ENCODE measurements around the gene TENT4B. TPM values are rescaled to one million over a fixed set of nuclear protein-coding genes. Genes with fewer than 3 reads are reported as not detected.

Gene TENT4B
- total RNA-seq, 1 donor from 2014 or later, result 7.1 TPM

DNA sequence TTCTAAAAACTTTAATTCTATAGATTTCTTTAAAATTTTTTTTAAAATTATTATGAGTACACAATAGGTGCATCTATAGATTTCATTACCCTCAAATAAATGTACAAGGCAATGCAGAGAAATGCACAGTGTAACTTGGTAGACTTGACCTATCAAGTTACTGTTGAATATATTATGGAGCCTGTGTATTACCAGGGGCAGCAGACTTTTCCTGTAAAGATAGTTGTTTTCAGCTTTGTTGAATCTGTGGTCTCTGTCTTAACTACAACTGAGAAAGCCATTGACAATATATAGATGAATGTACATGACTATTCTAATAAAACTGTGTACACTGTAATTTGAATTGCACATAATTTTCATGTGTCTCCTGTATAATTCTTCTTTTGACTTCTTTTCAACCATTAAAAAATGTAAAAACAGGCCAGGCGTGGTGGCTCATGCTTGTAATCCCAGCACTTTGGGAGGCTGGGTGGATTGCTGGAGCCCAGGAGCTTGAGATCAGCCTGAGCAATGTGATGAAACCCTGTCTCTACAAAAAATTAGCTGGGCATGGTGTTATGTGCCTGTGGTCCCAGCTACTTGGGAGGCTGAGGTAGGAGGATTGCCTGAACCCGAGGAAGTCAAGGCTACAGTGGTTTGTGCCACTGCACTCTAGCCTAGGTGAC, 39.4 kb downstream of the TENT4B start:
- no peak for DNase-seq (ENCODE audit: low spot score)
- no peaks in the 10 kb centered on the region for H3K4me1 Mint-ChIP-seq (ENCODE audit: unreplicated experiment)
- H3K27me3 Mint-ChIP-seq (ENCODE audit: unreplicated experiment), result peaks cover 2% of the 10 kb centered on the region
- TF ChIP-seq, protein P1, sequence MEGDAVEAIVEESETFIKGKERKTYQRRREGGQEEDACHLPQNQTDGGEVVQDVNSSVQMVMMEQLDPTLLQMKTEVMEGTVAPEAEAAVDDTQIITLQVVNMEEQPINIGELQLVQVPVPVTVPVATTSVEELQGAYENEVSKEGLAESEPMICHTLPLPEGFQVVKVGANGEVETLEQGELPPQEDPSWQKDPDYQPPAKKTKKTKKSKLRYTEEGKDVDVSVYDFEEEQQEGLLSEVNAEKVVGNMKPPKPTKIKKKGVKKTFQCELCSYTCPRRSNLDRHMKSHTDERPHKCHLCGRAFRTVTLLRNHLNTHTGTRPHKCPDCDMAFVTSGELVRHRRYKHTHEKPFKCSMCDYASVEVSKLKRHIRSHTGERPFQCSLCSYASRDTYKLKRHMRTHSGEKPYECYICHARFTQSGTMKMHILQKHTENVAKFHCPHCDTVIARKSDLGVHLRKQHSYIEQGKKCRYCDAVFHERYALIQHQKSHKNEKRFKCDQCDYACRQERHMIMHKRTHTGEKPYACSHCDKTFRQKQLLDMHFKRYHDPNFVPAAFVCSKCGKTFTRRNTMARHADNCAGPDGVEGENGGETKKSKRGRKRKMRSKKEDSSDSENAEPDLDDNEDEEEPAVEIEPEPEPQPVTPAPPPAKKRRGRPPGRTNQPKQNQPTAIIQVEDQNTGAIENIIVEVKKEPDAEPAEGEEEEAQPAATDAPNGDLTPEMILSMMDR (IDR thresholded peaks at IDR 0.05; ENCODE audit: unreplicated experiment), result no peak
- no peaks in the 10 kb centered on the region for H3K36me3 Mint-ChIP-seq (ENCODE audit: low read depth, unreplicated experiment)
- no peaks in the 10 kb centered on the region for H3K9me3 Mint-ChIP-seq (ENCODE audit: unreplicated experiment)
- no peak overlapping the region for H3K27ac Mint-ChIP-seq (ENCODE audit: unreplicated experiment)
- no peak overlapping the region for H3K4me3 Mint-ChIP-seq (ENCODE audit: unreplicated experiment)

DNA sequence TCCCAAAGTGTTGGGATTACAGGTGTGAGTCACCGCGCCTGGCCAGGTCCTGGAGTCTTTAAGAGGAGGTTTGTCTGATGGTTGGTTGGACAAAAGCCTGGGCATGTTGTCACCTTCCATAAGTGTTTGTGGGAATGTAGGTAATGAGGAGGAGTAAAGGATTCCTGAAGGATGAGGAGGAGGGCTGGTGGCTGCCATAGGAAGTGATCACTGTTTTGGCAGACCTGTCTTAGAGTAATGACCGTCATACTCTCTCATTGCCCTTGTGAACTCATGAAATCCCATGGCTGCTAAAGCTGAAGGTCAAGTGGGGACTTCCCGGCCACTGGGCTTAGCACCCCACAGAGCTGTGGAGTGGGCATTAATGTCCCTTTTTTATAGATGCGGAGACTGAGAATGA, 40.5 kb downstream of the TENT4B start:
- TF ChIP-seq, protein P1 (IDR thresholded peaks at IDR 0.05; ENCODE audit: unreplicated experiment), result no peak
- peaks cover 2% of the 10 kb centered on the region for H3K27me3 Mint-ChIP-seq (ENCODE audit: unreplicated experiment)
- no peak overlapping the region for H3K27ac Mint-ChIP-seq (ENCODE audit: unreplicated experiment)
- H3K9me3 Mint-ChIP-seq (ENCODE audit: unreplicated experiment), result no peaks in the 10 kb centered on the region
- H3K4me3 Mint-ChIP-seq (ENCODE audit: unreplicated experiment), result no peak overlapping the region
- H3K4me1 Mint-ChIP-seq (ENCODE audit: unreplicated experiment), result no peaks in the 10 kb centered on the region
- H3K36me3 Mint-ChIP-seq (ENCODE audit: low read depth, unreplicated experiment), result no peaks in the 10 kb centered on the region
- DNase-seq (ENCODE audit: low spot score), result no peak

DNA sequence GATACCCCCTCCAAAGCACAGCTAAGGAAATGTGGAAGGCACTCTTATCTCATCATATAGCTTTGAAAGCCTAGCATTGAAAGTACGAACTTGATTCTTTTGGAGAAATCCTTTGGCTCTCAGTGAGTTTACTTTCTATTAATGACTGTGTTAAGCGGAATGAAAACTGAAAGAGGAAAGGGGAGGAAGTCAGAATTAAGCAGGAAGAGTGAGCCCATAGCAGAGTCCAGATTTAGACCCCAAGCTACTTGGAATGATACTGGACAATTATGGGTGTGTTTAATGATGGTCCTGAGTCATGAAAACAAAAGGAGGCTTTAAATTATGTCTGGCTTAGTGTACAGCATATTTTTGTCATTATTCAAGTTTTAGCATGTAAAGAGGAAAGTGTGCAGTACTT, 42.2 kb downstream of the TENT4B start:
- no peak for DNase-seq (ENCODE audit: low spot score)
- Mint-ChIP-seq H3K4me1 (ENCODE audit: unreplicated experiment) (no peaks in the 10 kb centered on the region), H3K27me3 (ENCODE audit: unreplicated experiment) (peaks cover 2% of the 10 kb centered on the region), H3K27ac (ENCODE audit: unreplicated experiment) (no peak overlapping the region), H3K36me3 (ENCODE audit: low read depth, unreplicated experiment) (no peaks in the 10 kb centered on the region), H3K4me3 (ENCODE audit: unreplicated experiment) (no peak overlapping the region), H3K9me3 (ENCODE audit: unreplicated experiment) (no peaks in the 10 kb centered on the region)
- TF ChIP-seq, protein P1 (IDR thresholded peaks at IDR 0.05; ENCODE audit: unreplicated experiment), result no peak

DNA sequence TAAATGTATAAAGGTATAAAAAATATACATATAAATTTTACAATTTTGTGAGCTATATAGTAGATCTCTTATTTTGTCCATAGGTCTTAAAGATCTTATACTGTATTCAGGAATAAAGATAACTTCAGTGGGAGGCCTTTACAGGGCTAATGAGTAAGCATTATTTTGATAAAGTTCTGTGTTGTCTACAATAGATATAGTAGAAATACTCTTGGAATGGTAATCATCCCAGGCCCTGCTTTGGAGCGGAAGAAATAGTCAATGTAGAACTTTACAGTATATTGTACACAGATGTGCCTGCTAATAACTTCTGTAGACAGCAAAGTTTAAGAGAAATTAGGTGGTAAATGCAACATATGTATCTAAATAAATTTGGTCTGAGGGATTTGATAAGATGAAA, 42.6 kb downstream of the TENT4B start:
- Mint-ChIP-seq H3K9me3 (ENCODE audit: unreplicated experiment) (no peaks in the 10 kb centered on the region), H3K4me3 (ENCODE audit: unreplicated experiment) (no peak overlapping the region), H3K27ac (ENCODE audit: unreplicated experiment) (no peak overlapping the region), H3K4me1 (ENCODE audit: unreplicated experiment) (no peaks in the 10 kb centered on the region), H3K27me3 (ENCODE audit: unreplicated experiment) (peaks cover 2% of the 10 kb centered on the region), H3K36me3 (ENCODE audit: low read depth, unreplicated experiment) (no peaks in the 10 kb centered on the region)
- TF ChIP-seq, protein P1 (IDR thresholded peaks at IDR 0.05; ENCODE audit: unreplicated experiment), result no peak
- DNase-seq (ENCODE audit: low spot score), result no peak

DNA sequence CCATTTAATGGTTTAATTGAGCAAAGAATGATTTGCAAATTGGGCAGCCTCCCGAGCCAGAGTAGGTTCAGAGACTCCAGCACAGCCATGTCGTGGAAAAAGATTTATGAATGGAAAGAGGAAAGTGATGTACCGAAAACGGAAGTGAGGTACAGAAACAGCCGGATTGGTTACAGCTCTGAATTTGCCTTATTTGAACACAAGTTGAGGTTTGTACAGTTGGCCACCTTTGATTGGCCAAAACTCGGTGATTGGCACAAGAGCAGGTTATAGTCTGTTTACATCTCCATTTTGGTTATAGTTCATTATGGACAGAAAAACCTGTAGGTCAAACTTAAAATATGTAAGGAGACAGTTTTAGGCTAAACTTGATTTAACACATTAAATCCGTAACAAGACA, 44.5 kb downstream of the TENT4B start:
- Mint-ChIP-seq H3K4me1 (ENCODE audit: unreplicated experiment) (no peaks in the 10 kb centered on the region), H3K9me3 (ENCODE audit: unreplicated experiment) (no peaks in the 10 kb centered on the region), H3K36me3 (ENCODE audit: low read depth, unreplicated experiment) (no peaks in the 10 kb centered on the region), H3K27me3 (ENCODE audit: unreplicated experiment) (no peaks in the 10 kb centered on the region), H3K27ac (ENCODE audit: unreplicated experiment) (no peak overlapping the region), H3K4me3 (ENCODE audit: unreplicated experiment) (no peak overlapping the region)
- no peak for DNase-seq (ENCODE audit: low spot score)
- TF ChIP-seq, protein P1 (IDR thresholded peaks at IDR 0.05; ENCODE audit: unreplicated experiment), result no peak

Measured in endothelial cell (in vitro differentiated cells).